ENCODE results near the gene INTS3.
A peak's percentile ranks its signal among the peaks of the same experiment; 100 is the strongest.

Gene INTS3

DNA sequence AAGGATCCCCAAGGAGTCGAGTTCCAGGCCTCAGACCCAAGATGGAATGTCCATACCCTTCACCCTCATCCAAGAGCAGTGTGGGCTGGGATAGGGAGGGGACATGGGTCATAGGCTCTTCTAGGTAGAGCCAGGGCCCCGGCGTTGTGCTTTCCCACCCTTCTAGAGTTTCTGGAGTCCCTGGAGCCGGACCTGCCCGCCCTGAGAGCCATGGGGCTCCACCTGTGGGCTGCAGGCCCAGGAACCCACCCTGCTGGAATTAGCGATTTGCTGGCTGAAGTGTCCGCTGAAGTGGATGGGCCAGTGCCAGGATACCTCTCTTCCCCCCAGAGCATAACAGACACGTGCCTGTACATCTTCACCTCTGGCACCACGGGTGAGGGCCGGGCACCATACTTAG, 48.5 kb downstream of the INTS3 start:
- TF ChIP-seq, protein P1, sequence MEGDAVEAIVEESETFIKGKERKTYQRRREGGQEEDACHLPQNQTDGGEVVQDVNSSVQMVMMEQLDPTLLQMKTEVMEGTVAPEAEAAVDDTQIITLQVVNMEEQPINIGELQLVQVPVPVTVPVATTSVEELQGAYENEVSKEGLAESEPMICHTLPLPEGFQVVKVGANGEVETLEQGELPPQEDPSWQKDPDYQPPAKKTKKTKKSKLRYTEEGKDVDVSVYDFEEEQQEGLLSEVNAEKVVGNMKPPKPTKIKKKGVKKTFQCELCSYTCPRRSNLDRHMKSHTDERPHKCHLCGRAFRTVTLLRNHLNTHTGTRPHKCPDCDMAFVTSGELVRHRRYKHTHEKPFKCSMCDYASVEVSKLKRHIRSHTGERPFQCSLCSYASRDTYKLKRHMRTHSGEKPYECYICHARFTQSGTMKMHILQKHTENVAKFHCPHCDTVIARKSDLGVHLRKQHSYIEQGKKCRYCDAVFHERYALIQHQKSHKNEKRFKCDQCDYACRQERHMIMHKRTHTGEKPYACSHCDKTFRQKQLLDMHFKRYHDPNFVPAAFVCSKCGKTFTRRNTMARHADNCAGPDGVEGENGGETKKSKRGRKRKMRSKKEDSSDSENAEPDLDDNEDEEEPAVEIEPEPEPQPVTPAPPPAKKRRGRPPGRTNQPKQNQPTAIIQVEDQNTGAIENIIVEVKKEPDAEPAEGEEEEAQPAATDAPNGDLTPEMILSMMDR (IDR thresholded peaks at IDR 0.05; ENCODE audit: low read depth, low read length): no peak
- peak overlapping the region; percentile 69 for H3K4me3 ChIP-seq (ENCODE audit: low read depth, low read length)

DNA sequence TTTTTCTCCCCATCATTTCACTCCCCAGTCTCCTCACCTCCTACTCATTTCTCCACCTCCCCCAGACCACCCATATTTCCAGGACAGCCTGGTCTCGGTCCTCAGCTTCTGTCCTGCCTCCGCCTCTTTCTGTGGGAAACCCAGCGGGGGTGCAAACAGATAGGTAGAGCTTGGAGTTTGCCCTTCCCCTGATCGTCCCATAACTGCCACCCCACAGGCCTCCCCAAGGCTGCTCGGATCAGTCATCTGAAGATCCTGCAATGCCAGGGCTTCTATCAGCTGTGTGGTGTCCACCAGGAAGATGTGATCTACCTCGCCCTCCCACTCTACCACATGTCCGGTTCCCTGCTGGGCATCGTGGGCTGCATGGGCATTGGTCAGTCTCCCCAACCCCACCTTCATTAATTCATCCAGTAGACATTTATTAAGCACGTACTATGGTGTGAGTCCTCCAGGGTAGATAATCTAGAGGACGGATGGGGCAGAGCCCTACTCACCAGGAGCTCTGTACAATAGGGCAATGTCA, 49.1 kb downstream of the INTS3 start:
- TF ChIP-seq, protein P1 (IDR thresholded peaks at IDR 0.05; ENCODE audit: low read depth, low read length): no peak
- no peak overlapping the region for H3K4me3 ChIP-seq (ENCODE audit: low read depth, low read length)

DNA sequence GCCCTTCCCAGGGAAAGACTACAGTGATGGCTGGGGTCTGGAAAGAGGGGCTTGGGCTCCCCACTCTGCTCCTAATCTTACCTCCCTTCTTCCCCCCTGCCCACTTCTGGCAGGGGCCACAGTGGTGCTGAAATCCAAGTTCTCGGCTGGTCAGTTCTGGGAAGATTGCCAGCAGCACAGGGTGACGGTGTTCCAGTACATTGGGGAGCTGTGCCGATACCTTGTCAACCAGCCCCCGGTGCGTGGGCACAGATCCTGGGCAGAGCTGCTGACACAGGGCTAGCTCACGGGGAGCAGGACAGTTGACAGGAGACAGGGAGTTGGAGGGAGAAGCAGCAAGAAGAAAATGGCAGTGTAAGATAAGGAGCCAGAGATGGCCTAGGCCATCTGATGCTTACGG, 49.8 kb downstream of the INTS3 start:
- TF ChIP-seq, protein P1 (IDR thresholded peaks at IDR 0.05; ENCODE audit: low read depth, low read length): no peak
- H3K4me3 ChIP-seq (ENCODE audit: low read depth, low read length): no peak overlapping the region

DNA sequence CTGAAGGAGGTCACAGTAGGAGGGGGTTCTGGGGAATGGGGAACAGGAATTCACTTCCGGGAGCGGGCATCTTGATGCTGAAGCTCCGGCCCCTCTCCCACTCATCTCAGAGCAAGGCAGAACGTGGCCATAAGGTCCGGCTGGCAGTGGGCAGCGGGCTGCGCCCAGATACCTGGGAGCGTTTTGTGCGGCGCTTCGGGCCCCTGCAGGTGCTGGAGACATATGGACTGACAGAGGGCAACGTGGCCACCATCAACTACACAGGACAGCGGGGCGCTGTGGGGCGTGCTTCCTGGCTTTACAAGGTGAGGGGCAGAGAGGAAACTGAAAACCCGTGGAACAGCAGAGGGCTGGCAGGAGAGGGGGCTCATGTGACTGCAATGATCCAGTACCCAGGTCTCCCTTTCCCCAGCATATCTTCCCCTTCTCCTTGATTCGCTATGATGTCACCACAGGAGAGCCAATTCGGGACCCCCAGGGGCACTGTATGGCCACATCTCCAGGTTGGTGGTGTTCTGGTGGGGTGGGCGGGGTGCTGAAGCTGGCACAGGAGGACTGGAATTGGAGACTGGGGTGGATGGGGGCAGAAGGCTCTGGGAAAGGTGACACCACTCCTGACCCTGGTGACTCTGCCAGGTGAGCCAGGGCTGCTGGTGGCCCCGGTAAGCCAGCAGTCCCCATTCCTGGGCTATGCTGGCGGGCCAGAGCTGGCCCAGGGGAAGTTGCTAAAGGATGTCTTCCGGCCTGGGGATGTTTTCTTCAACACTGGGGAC, 50.4 kb downstream of the INTS3 start:
- TF ChIP-seq, protein P1 (IDR thresholded peaks at IDR 0.05; ENCODE audit: low read depth, low read length): no peak
- no peak overlapping the region for H3K4me3 ChIP-seq (ENCODE audit: low read depth, low read length)

DNA sequence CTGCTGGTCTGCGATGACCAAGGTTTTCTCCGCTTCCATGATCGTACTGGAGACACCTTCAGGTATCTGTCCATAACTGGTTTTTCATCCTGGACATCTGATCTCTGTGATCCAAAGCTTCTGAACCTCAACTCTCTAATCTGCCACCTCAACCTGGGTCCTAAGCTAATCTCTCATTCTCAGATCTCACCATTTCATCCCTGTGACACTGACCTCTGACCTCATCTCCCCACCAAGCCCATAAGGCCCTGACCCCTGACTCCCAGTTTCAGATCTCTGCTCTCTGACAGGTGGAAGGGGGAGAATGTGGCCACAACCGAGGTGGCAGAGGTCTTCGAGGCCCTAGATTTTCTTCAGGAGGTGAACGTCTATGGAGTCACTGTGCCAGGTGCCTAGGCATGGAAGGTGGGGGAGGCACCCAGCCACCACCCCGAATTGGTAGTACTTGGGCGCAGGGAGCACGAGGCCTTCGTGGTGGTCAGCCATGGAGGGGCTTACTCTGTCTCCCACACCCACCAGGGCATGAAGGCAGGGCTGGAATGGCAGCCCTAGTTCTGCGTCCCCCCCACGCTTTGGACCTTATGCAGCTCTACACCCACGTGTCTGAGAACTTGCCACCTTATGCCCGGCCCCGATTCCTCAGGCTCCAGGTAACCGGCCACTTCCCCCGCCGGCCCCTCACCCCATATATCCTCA, 51.1 kb downstream of the INTS3 start:
- TF ChIP-seq, protein P1 (IDR thresholded peaks at IDR 0.05; ENCODE audit: low read depth, low read length): no peak
- no peak overlapping the region for H3K4me3 ChIP-seq (ENCODE audit: low read depth, low read length)

DNA sequence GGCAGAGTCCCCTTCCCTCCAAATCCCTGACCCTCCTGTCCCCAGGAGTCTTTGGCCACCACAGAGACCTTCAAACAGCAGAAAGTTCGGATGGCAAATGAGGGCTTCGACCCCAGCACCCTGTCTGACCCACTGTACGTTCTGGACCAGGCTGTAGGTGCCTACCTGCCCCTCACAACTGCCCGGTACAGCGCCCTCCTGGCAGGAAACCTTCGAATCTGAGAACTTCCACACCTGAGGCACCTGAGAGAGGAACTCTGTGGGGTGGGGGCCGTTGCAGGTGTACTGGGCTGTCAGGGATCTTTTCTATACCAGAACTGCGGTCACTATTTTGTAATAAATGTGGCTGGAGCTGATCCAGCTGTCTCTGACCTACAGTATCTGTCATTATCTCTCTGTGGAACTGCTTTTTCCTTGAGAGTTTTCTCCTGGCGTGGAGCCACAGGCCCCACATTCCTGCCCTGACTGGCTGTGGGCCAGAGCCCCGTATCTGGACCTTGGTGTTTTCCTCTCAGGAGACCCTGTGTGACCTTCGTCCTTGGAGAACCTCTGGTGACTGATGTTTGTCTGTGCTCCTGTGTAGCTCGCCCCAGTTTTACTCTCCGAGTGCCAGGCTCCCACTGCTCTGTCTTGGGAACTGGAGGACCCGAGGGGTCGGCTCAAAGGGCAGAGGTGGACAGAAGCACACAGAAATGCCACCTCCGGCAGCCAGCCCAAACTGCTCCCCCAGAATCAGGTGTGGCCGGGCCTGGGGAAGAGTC, 52.1 kb downstream of the INTS3 start:
- TF ChIP-seq, protein P1 (IDR thresholded peaks at IDR 0.05; ENCODE audit: low read depth, low read length): no peak
- H3K4me3 ChIP-seq (ENCODE audit: low read depth, low read length): no peak overlapping the region
